ENCODE measurements around the gene DPPA3. TPM values are rescaled to one million over a fixed set of nuclear protein-coding genes. Genes with fewer than 3 reads are reported as not detected.
"Not testable (repeated sequence)": the region's sequence is repeated elsewhere in the genome, so short reads cannot be mapped to it uniquely, and the experiment has no call there.

The DPPA3 gene
- total RNA-seq, 1 experiment from 2014 or later = not detected

GRCh38 chr12:7668171-7668570, 43.1 kb upstream of the DPPA3 start:
- ATAC-seq = no peak
- no peak overlapping the region for H3K4me3 ChIP-seq (ENCODE audit: low read depth in 2 of 2, low read length in 2 of 2)
- in situ Hi-C loops (cut with HindIII; ENCODE audit: low pct_unique_long_range_greater_than_20kb, low sequenced_read_pairs) (no loop called here), intact Hi-C loops (cut with micrococcal nuclease; ENCODE audit: unreplicated experiment) (no loop called here)
- no peaks in the 10 kb centered on the region for H3K9me3 ChIP-seq (ENCODE audit: control insufficient read depth, insufficient read depth, low read depth, low read length)
- no peak for DNase-seq (ENCODE audit: low read depth, low spot score)
- H3K4me1 ChIP-seq (ENCODE audit: control insufficient read depth, insufficient read depth, low read length) = no peaks in the 10 kb centered on the region
- POLR2A ChIA-PET = no interaction called here
- no peak overlapping the region for H3K27ac ChIP-seq (ENCODE audit: low read length)
- CTCF ChIA-PET = interaction anchor here (0.6 kb wide), 1 partner anchor 141 kb away, joined by 3 read pairs; no protein-coding TSS in a partner anchor
- no peaks in the 10 kb centered on the region for H3K36me3 ChIP-seq (ENCODE audit: control insufficient read depth, insufficient read depth, low read length)
- H3K27me3 ChIP-seq (ENCODE audit: control insufficient read depth, insufficient read depth, low read length) = no peaks in the 10 kb centered on the region
- BruUV-seq (replicated peaks) = no TSS peak
- TF ChIP-seq SIN3A (IDR thresholded peaks at IDR 0.05; ENCODE audit: borderline replicate concordance, insufficient read depth, low read depth, low read length) (no peak), POLR2AphosphoS5 (IDR thresholded peaks at IDR 0.05; ENCODE audit: low read depth, low read length) (no peak), TCF7L2 (IDR thresholded peaks at IDR 0.05; ENCODE audit: low read depth, low read length) (no peak), REST (IDR thresholded peaks at IDR 0.05; ENCODE audit: insufficient read depth in 1 of 2, low read depth in 2 of 2, low read length in 1 of 2) (no peak), CTCF (IDR thresholded peaks at IDR 0.05) (no peak)

- ATAC-seq; POLR2A ChIA-PET; H3K36me3 ChIP-seq (ENCODE audit: control insufficient read depth, insufficient read depth, low read length); DNase-seq (ENCODE audit: low read depth, low spot score); in situ Hi-C loops (cut with HindIII; ENCODE audit: low pct_unique_long_range_greater_than_20kb, low sequenced_read_pairs); H3K9me3 ChIP-seq (ENCODE audit: control insufficient read depth, insufficient read depth, low read depth, low read length); H3K27me3 ChIP-seq (ENCODE audit: control insufficient read depth, insufficient read depth, low read length); H3K4me1 ChIP-seq (ENCODE audit: control insufficient read depth, insufficient read depth, low read length); H3K27ac ChIP-seq (ENCODE audit: low read length); BruUV-seq (replicated peaks); H3K4me3 ChIP-seq (ENCODE audit: low read depth in 2 of 2, low read length in 2 of 2): not testable (repeated sequence)
- CTCF ChIA-PET = interaction anchor here (0.5 kb wide), 1 partner anchor 133 kb away, joined by 8 read pairs; no protein-coding TSS in a partner anchor
- intact Hi-C loops (cut with micrococcal nuclease; ENCODE audit: unreplicated experiment) = loop anchor here (5.0 kb wide), 1 partner anchor 67 kb away; no protein-coding TSS in a partner anchor
These were observed 35.8 kb upstream of the DPPA3 start for GRCh38 chr12:7675455-7675854.

GRCh38 chr12:7677432-7677888, 33.8 kb upstream of the DPPA3 start:
- H3K9me3 ChIP-seq (ENCODE audit: control insufficient read depth, insufficient read depth, low read depth, low read length); H3K27me3 ChIP-seq (ENCODE audit: control insufficient read depth, insufficient read depth, low read length); POLR2A ChIA-PET; H3K4me3 ChIP-seq (ENCODE audit: low read depth in 2 of 2, low read length in 2 of 2); in situ Hi-C loops (cut with HindIII; ENCODE audit: low pct_unique_long_range_greater_than_20kb, low sequenced_read_pairs); H3K4me1 ChIP-seq (ENCODE audit: control insufficient read depth, insufficient read depth, low read length); BruUV-seq (replicated peaks); CTCF ChIA-PET; H3K36me3 ChIP-seq (ENCODE audit: control insufficient read depth, insufficient read depth, low read length); H3K27ac ChIP-seq (ENCODE audit: low read length): not testable (repeated sequence)
- peak; percentile 76; the same call in 1 of the 2 replicates for ATAC-seq
- peak; percentile 22 for DNase-seq (ENCODE audit: low read depth, low spot score)
- intact Hi-C loops (cut with micrococcal nuclease; ENCODE audit: unreplicated experiment) = loop anchor here (2.0 to 5.0 kb wide), 2 partner anchors 65 to 129 kb away; no protein-coding TSS in a partner anchor
- TF ChIP-seq CTCF (IDR thresholded peaks at IDR 0.05) = peak; percentile 56; the same call in 1 of the 2 replicates

Data from Panc1 (cell line).